Stimulated activated CD4-positive, alpha-beta T cell treated with anti-CD3 and anti-CD28 coated beads, Interleukin-12 subunit alpha, Interleukin-12 subunit beta, amount 100 ng/mL, for 4 hours (primary cell): ENCODE results near the gene TMPRSS13.
"Not testable (repeated sequence)": the region's sequence is repeated elsewhere in the genome, so short reads cannot be mapped to it uniquely, and the experiment has no call there.

Experiments used
- DNase-seq: peaks from one replicate; pipeline ENCODE4 v3.0.0-alpha.2; 2020

TMPRSS13 gene

GRCh38 chr11:117869604-117870003 is 59.6 kb downstream of the TMPRSS13 start:
- no peak for DNase-seq

GRCh38 chr11:117868815-117869561 is 60.2 kb downstream of the TMPRSS13 start:
- no peak for DNase-seq

GRCh38 chr11:117868088-117868487 is 61.1 kb downstream of the TMPRSS13 start:
- DNase-seq = no peak

GRCh38 chr11:117866526-117866925 is 62.7 kb downstream of the TMPRSS13 start:
- DNase-seq = no peak

- DNase-seq = not testable (repeated sequence)
These were observed 63.7 kb downstream of the TMPRSS13 start for GRCh38 chr11:117865546-117865945.

- no peak for DNase-seq
These were observed 65.8 kb downstream of the TMPRSS13 start for GRCh38 chr11:117863383-117863782.

- DNase-seq = no peak
These were observed 66.4 kb downstream of the TMPRSS13 start for GRCh38 chr11:117862753-117863152.

- DNase-seq = no peak
These were observed 67.0 kb downstream of the TMPRSS13 start for GRCh38 chr11:117862019-117862725.

GRCh38 chr11:117861151-117862018 is 67.8 kb downstream of the TMPRSS13 start:
- DNase-seq = no peak

- no peak for DNase-seq
These were observed 69.1 kb downstream of the TMPRSS13 start for GRCh38 chr11:117860139-117860538.

GRCh38 chr11:117859488-117860112 is 69.6 kb downstream of the TMPRSS13 start:
- DNase-seq = no peak

GRCh38 chr11:117859061-117859460 is 70.1 kb downstream of the TMPRSS13 start:
- DNase-seq = no peak

- DNase-seq = no peak
These were observed 71.3 kb downstream of the TMPRSS13 start for GRCh38 chr11:117857734-117858414.

- DNase-seq = no peak
These were observed 73.1 kb downstream of the TMPRSS13 start for GRCh38 chr11:117855912-117856651.

- DNase-seq = no peak
These were observed 73.9 kb downstream of the TMPRSS13 start for GRCh38 chr11:117855186-117855845.

GRCh38 chr11:117852309-117852708 is 76.9 kb downstream of the TMPRSS13 start:
- DNase-seq = no peak

- no peak for DNase-seq
These were observed 77.3 kb downstream of the TMPRSS13 start for GRCh38 chr11:117851852-117852251.

- DNase-seq = no peak
These were observed 78.1 kb downstream of the TMPRSS13 start for GRCh38 chr11:117851106-117851505.
